GM23338 (cell line): ENCODE measurements around the gene PSMD2. TPM values are rescaled to one million over a fixed set of nuclear protein-coding genes. Genes with fewer than 3 reads are reported as not detected.

Source experiments
- ATAC-seq: fragments of 200-7000 bp; cut with Tn5 transposase; 3 replicates; pipeline ENCODE4 v1.9.1; 2020
- DNase-seq: peaks from one replicate; pipeline ENCODE4 v3.0.0-alpha.2; 2015; ENCODE audit warnings: low spot score
- H2AFZ ChIP-seq: fragments of 200-600 bp; sonication (generic); 2 replicates; pipeline ENCODE4 v1.8.0; 2016; ENCODE audit warnings: antibody characterized with exemption, mild to moderate bottlenecking, moderate library complexity
- H3F3A ChIP-seq: fragments of 200-600 bp; sonication (generic); replicated peaks from 2 replicates; pipeline ENCODE4 v1.8.0; 2017; ENCODE audit warnings: antibody characterized with exemption, mixed run types, low read depth
- H3K27ac ChIP-seq: fragments of 200-600 bp; sonication (generic); 2 replicates; pipeline ENCODE4 v1.6.1; 2016; ENCODE audit warnings: low read depth
- H3K27me3 ChIP-seq: fragments of 200-600 bp; sonication (generic); 2 replicates; pipeline ENCODE4 v1.8.0; 2016; ENCODE audit warnings: mild to moderate bottlenecking, mixed run types, moderate library complexity; ENCODE audit not compliant: insufficient read depth
- H3K36me3 ChIP-seq: fragments of 200-600 bp; sonication (generic); 2 replicates; pipeline ENCODE4 v1.8.0; 2016; ENCODE audit warnings: mild to moderate bottlenecking; ENCODE audit not compliant: insufficient read depth
- H3K4me1 ChIP-seq: fragments of 200-600 bp; sonication (generic); 2 replicates; pipeline ENCODE4 v1.8.0; 2016; ENCODE audit warnings: mild to moderate bottlenecking, moderate library complexity; ENCODE audit not compliant: insufficient read depth
- H3K4me2 ChIP-seq: fragments of 200-600 bp; sonication (generic); 2 replicates; pipeline ENCODE4 v1.7.1; 2017; ENCODE audit warnings: mixed run types
- H3K4me3 ChIP-seq: fragments of 200-600 bp; sonication (generic); 2 replicates; pipeline ENCODE4 v1.6.1; 2016; ENCODE audit warnings: mixed run types
- H3K79me2 ChIP-seq: fragments of 200-600 bp; sonication (generic); replicated peaks from 2 replicates; pipeline ENCODE4 v1.8.0; 2017; ENCODE audit warnings: mild to moderate bottlenecking; ENCODE audit not compliant: insufficient read depth
- H3K9me2 ChIP-seq: fragments of 200-600 bp; sonication (generic); 2 replicates; pipeline ENCODE4 v1.8.0; 2017; ENCODE audit not compliant: insufficient read depth
- H4K20me1 ChIP-seq: fragments of 200-600 bp; sonication (generic); replicated peaks from 2 replicates; pipeline ENCODE4 v1.8.0; 2017; ENCODE audit warnings: mild to moderate bottlenecking; ENCODE audit not compliant: insufficient read depth
- H3K27ac Mint-ChIP-seq: 2 replicates; pipeline ENCODE4 v1.8.0; 2020; ENCODE audit warnings: inconsistent platforms, mild to moderate bottlenecking, moderate library complexity, mixed read lengths
- H3K27me3 Mint-ChIP-seq: 3 replicates; pipeline ENCODE4 v1.8.0; 2022; ENCODE audit warnings: low read depth, mild to moderate bottlenecking, moderate library complexity, mixed read lengths, inconsistent platforms; ENCODE audit not compliant: insufficient read depth, poor library complexity
- H3K36me3 Mint-ChIP-seq: 3 replicates; pipeline ENCODE4 v1.8.0; 2021; ENCODE audit warnings: low read depth, mild to moderate bottlenecking, inconsistent platforms, moderate library complexity, mixed read lengths
- H3K4me1 Mint-ChIP-seq: 3 replicates; pipeline ENCODE4 v1.8.0; 2020; ENCODE audit warnings: mild to moderate bottlenecking, inconsistent platforms, mixed read lengths
- H3K4me3 Mint-ChIP-seq: 3 replicates; pipeline ENCODE4 v1.8.0; 2021; ENCODE audit warnings: moderate library complexity, mild to moderate bottlenecking, inconsistent platforms, mixed read lengths
- H3K9me3 Mint-ChIP-seq: 3 replicates; pipeline ENCODE4 v1.8.0; 2020; ENCODE audit warnings: moderate library complexity, mild to moderate bottlenecking, inconsistent platforms, mixed read lengths
- CREB1 ChIP-seq: fragments of 250-450 bp; sonication (Bioruptor Pico); IDR thresholded peaks from 2 replicates; pipeline ENCODE4 v1.5.0; 2020; ENCODE audit warnings: low read depth, mild to moderate bottlenecking, moderate library complexity
- ETS1 ChIP-seq: IDR thresholded peaks from 2 replicates; pipeline ENCODE4 v1.6.1; 2016; ENCODE audit warnings: antibody characterized with exemption
- EZH2 ChIP-seq: fragments of 200-600 bp; sonication (generic); IDR thresholded peaks from one replicate; pipeline ENCODE4 v1.8.0; 2017; ENCODE audit warnings: antibody characterized with exemption, mild to moderate bottlenecking, low read depth; ENCODE audit not compliant: unreplicated experiment
- EZH2phosphoT487 ChIP-seq: fragments of 200-600 bp; sonication (generic); IDR thresholded peaks from one replicate; pipeline ENCODE4 v1.8.1; 2018; ENCODE audit warnings: antibody characterized with exemption; ENCODE audit not compliant: unreplicated experiment
- JUNB ChIP-seq: IDR thresholded peaks from one replicate; pipeline ENCODE4 v1.6.1; 2016; ENCODE audit warnings: antibody characterized with exemption; ENCODE audit not compliant: unreplicated experiment
- NANOG ChIP-seq: IDR thresholded peaks from 2 replicates; pipeline ENCODE4 v1.6.1; 2016; ENCODE audit warnings: antibody characterized with exemption, borderline replicate concordance
- POLR2AphosphoS5 ChIP-seq: IDR thresholded peaks from 2 replicates; pipeline ENCODE4 v1.6.1; 2016; ENCODE audit warnings: antibody characterized with exemption, low read depth
- STAT1 ChIP-seq: IDR thresholded peaks from one replicate; pipeline ENCODE4 v1.6.1; 2016; ENCODE audit warnings: antibody characterized with exemption; ENCODE audit not compliant: unreplicated experiment
- ZNF114 ChIP-seq: fragments of 250-450 bp; sonication (Bioruptor Pico); IDR thresholded peaks from 2 replicates; pipeline ENCODE4 v1.5.0; 2020; ENCODE audit warnings: mild to moderate bottlenecking, moderate library complexity
- polyA plus RNA-seq: library from polyadenylated mRNA; unstranded; fragments of >200 nt; fragmentation: Nextera tagmentation; extraction: Ambion mirVana; gene quantifications from 2 replicates; pipeline ENCODE4 v1.2.1, GENCODE V29; 2016
- total RNA-seq: library from RNA; depleted of rRNA; stranded (reverse); fragments of >200 nt; shearing (Covaris generic); gene quantifications from 2 replicates; pipeline ENCODE4 v1.2.3, GENCODE V29; 2014
- TF ChIP-seq, protein P1 (sequence below): IDR thresholded peaks from one replicate; pipeline ENCODE4 v1.6.1; 2018; ENCODE audit warnings: antibody characterized with exemption; ENCODE audit not compliant: unreplicated experiment
- TF ChIP-seq, protein P2 (sequence below), 2 experiments: fragments of 200-600 bp in 1 of 2; sonication (generic) in 1 of 2; conservative IDR thresholded peaks; 2 replicates each; pipeline versions ENCODE4 v1.5.1 to v1.6.1; 2016 to 2017; ENCODE audit warnings: antibody characterized with exemption in 2 of 2, low read depth in 2 of 2, mild to moderate bottlenecking in 2 of 2, moderate library complexity in 1 of 2
- TF ChIP-seq, protein P3 (sequence below): fragments of 250-450 bp; sonication (Bioruptor Pico); IDR thresholded peaks from 2 replicates; pipeline ENCODE4 v1.5.0; 2020; ENCODE audit warnings: mild to moderate bottlenecking, moderate library complexity

PSMD2 gene
- total and polyA plus RNA-seq, 2 experiments from 2014 or later: 117 to 507 TPM

GRCh38 chr3:184353546-184353941, 54.5 kb downstream of the PSMD2 start (continued):
- TF ChIP-seq, protein P1, sequence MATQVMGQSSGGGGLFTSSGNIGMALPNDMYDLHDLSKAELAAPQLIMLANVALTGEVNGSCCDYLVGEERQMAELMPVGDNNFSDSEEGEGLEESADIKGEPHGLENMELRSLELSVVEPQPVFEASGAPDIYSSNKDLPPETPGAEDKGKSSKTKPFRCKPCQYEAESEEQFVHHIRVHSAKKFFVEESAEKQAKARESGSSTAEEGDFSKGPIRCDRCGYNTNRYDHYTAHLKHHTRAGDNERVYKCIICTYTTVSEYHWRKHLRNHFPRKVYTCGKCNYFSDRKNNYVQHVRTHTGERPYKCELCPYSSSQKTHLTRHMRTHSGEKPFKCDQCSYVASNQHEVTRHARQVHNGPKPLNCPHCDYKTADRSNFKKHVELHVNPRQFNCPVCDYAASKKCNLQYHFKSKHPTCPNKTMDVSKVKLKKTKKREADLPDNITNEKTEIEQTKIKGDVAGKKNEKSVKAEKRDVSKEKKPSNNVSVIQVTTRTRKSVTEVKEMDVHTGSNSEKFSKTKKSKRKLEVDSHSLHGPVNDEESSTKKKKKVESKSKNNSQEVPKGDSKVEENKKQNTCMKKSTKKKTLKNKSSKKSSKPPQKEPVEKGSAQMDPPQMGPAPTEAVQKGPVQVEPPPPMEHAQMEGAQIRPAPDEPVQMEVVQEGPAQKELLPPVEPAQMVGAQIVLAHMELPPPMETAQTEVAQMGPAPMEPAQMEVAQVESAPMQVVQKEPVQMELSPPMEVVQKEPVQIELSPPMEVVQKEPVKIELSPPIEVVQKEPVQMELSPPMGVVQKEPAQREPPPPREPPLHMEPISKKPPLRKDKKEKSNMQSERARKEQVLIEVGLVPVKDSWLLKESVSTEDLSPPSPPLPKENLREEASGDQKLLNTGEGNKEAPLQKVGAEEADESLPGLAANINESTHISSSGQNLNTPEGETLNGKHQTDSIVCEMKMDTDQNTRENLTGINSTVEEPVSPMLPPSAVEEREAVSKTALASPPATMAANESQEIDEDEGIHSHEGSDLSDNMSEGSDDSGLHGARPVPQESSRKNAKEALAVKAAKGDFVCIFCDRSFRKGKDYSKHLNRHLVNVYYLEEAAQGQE: no peak
- no peak for TF ChIP-seq STAT1
- no peak for TF ChIP-seq EZH2
- no peak for TF ChIP-seq JUNB
- TF ChIP-seq ZNF114 (CRISPR knock-in tag): no peak
- no peak for TF ChIP-seq POLR2AphosphoS5
- TF ChIP-seq, protein P2, sequence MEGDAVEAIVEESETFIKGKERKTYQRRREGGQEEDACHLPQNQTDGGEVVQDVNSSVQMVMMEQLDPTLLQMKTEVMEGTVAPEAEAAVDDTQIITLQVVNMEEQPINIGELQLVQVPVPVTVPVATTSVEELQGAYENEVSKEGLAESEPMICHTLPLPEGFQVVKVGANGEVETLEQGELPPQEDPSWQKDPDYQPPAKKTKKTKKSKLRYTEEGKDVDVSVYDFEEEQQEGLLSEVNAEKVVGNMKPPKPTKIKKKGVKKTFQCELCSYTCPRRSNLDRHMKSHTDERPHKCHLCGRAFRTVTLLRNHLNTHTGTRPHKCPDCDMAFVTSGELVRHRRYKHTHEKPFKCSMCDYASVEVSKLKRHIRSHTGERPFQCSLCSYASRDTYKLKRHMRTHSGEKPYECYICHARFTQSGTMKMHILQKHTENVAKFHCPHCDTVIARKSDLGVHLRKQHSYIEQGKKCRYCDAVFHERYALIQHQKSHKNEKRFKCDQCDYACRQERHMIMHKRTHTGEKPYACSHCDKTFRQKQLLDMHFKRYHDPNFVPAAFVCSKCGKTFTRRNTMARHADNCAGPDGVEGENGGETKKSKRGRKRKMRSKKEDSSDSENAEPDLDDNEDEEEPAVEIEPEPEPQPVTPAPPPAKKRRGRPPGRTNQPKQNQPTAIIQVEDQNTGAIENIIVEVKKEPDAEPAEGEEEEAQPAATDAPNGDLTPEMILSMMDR (conservative IDR thresholded peaks at IDR 0.05; ENCODE audit: low read depth in 2 of 2): no peak
- TF ChIP-seq CREB1: no peak
- no peak for TF ChIP-seq NANOG
- TF ChIP-seq EZH2phosphoT487: no peak
- TF ChIP-seq ETS1: no peak

DNA sequence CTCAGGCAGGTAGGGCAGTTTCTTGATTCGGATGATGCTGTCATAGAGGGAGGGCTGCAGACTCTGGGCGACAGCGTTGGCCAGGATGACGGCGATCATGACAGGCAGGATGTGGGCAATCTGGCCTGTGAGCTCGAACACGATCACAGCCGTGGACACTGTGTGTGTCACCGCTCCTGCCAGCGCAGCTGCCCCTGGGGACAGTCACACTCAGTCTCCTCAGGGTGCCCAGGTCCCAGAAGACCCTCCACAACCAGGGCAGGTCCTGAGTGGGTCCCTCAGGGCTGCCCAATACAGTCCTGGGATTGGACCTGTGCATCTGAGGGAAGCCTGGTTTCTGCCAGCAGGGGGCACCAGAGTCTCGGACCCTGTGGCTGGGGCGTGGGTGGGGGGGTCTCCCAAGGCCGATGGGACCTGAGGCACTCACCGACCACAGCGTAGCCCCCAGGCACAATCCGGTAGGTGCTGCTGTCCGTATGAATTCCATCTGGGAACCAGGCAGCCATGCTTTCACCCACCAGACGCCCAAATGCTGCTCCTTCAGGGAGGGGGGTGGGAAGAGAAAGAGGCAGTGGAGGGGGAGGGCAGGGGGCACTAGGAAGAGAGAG, 55.2 kb downstream of the PSMD2 start:
- H3K9me2 ChIP-seq: no peaks in the 10 kb centered on the region
- H3K79me2 ChIP-seq: no peaks in the 10 kb centered on the region
- H3K27me3 ChIP-seq: no peaks in the 10 kb centered on the region
- H3K27me3 Mint-ChIP-seq: peaks cover 3% of the 10 kb centered on the region
- H3K27ac Mint-ChIP-seq: no peak overlapping the region
- H3K27ac ChIP-seq: no peak overlapping the region
- H3K4me1 ChIP-seq: peaks cover 6% of the 10 kb centered on the region; the same call in 1 of the 2 replicates
- peak; percentile 73 for DNase-seq
- H3K4me1 Mint-ChIP-seq: peaks cover 12% of the 10 kb centered on the region
- ATAC-seq: peak; percentile 85
- 0 out of 2 replicates have a peak, but pooled peaks cover 3% of the 10 kb centered on the region for H3K36me3 ChIP-seq
- no peaks in the 10 kb centered on the region for H3K9me3 Mint-ChIP-seq
- no peak overlapping the region for H2AFZ ChIP-seq
- peaks cover 36% of the 10 kb centered on the region for H3K36me3 Mint-ChIP-seq
- no peak overlapping the region for H3K4me3 ChIP-seq
- H3K4me3 Mint-ChIP-seq: no peak overlapping the region
- 0 out of 2 replicates have a peak, but pooled peaks cover 4% of the 10 kb centered on the region for H4K20me1 ChIP-seq
- H3K4me2 ChIP-seq: no peak overlapping the region
- 0 out of 2 replicates have a peak, but pooled peaks cover 2% of the 10 kb centered on the region for H3F3A ChIP-seq
- TF ChIP-seq, protein P3, sequence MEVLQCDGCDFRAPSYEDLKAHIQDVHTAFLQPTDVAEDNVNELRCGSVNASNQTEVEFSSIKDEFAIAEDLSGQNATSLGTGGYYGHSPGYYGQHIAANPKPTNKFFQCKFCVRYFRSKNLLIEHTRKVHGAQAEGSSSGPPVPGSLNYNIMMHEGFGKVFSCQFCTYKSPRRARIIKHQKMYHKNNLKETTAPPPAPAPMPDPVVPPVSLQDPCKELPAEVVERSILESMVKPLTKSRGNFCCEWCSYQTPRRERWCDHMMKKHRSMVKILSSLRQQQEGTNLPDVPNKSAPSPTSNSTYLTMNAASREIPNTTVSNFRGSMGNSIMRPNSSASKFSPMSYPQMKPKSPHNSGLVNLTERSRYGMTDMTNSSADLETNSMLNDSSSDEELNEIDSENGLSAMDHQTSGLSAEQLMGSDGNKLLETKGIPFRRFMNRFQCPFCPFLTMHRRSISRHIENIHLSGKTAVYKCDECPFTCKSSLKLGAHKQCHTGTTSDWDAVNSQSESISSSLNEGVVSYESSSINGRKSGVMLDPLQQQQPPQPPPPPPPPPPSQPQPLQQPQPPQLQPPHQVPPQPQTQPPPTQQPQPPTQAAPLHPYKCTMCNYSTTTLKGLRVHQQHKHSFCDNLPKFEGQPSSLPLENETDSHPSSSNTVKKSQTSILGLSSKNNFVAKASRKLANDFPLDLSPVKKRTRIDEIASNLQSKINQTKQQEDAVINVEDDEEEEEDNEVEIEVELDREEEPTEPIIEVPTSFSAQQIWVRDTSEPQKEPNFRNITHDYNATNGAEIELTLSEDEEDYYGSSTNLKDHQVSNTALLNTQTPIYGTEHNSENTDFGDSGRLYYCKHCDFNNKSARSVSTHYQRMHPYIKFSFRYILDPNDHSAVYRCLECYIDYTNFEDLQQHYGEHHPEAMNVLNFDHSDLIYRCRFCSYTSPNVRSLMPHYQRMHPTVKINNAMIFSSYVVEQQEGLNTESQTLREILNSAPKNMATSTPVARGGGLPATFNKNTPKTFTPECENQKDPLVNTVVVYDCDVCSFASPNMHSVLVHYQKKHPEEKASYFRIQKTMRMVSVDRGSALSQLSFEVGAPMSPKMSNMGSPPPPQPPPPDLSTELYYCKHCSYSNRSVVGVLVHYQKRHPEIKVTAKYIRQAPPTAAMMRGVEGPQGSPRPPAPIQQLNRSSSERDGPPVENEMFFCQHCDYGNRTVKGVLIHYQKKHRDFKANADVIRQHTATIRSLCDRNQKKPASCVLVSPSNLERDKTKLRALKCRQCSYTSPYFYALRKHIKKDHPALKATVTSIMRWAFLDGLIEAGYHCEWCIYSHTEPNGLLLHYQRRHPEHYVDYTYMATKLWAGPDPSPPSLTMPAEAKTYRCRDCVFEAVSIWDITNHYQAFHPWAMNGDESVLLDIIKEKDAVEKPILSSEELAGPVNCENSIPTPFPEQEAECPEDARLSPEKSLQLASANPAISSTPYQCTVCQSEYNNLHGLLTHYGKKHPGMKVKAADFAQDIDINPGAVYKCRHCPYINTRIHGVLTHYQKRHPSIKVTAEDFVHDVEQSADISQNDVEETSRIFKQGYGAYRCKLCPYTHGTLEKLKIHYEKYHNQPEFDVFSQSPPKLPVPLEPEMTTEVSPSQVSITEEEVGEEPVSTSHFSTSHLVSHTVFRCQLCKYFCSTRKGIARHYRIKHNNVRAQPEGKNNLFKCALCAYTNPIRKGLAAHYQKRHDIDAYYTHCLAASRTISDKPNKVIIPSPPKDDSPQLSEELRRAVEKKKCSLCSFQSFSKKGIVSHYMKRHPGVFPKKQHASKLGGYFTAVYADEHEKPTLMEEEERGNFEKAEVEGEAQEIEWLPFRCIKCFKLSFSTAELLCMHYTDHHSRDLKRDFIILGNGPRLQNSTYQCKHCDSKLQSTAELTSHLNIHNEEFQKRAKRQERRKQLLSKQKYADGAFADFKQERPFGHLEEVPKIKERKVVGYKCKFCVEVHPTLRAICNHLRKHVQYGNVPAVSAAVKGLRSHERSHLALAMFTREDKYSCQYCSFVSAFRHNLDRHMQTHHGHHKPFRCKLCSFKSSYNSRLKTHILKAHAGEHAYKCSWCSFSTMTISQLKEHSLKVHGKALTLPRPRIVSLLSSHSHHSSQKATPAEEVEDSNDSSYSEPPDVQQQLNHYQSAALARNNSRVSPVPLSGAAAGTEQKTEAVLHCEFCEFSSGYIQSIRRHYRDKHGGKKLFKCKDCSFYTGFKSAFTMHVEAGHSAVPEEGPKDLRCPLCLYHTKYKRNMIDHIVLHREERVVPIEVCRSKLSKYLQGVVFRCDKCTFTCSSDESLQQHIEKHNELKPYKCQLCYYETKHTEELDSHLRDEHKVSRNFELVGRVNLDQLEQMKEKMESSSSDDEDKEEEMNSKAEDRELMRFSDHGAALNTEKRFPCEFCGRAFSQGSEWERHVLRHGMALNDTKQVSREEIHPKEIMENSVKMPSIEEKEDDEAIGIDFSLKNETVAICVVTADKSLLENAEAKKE (CRISPR knock-in tag): no peak
- TF ChIP-seq STAT1: no peak
- TF ChIP-seq JUNB: no peak
